Lower lobe of right lung (tissue), 2 donors: ENCODE measurements around the gene CNDP1. TPM values are rescaled to one million over a fixed set of nuclear protein-coding genes. Genes with fewer than 3 reads are reported as not detected.

Experiments
- ATAC-seq, 2 donors: fragments of 200-7000 bp; cut with Tn5 transposase; one replicate each; pipeline ENCODE4 v1.9.1; 2020 to 2022; ENCODE audit warnings: mild to moderate bottlenecking in 2 of 2, moderate library complexity in 2 of 2
- DNase-seq: peaks from one replicate; pipeline ENCODE4 v3.0.0-alpha.2; 2020
- H3K27ac ChIP-seq: fragments of 200-600 bp; one replicate; pipeline ENCODE4 v1.8.0; 2022
- H3K27me3 ChIP-seq: fragments of 200-600 bp; one replicate; pipeline ENCODE4 v1.8.0; 2022; ENCODE audit warnings: low read depth
- H3K36me3 ChIP-seq: fragments of 200-600 bp; one replicate; pipeline ENCODE4 v1.8.0; 2022; ENCODE audit warnings: mild to moderate bottlenecking
- H3K4me1 ChIP-seq: fragments of 200-600 bp; one replicate; pipeline ENCODE4 v1.8.0; 2022
- H3K4me3 ChIP-seq: fragments of 200-600 bp; one replicate; pipeline ENCODE4 v1.8.0; 2022; ENCODE audit warnings: mild to moderate bottlenecking
- H3K9me3 ChIP-seq: fragments of 200-600 bp; one replicate; pipeline ENCODE4 v1.8.0; 2022
- CTCF ChIP-seq: fragments of 200-600 bp; IDR thresholded peaks from one replicate; pipeline ENCODE4 v1.8.0; 2022; ENCODE audit warnings: antibody characterized with exemption, mild to moderate bottlenecking
- intact Hi-C: fragments of 100-400 bp; cut with DNase I; formaldehyde crosslinking; loops from one replicate; pipeline ENCODE4 v1.11.0; 2022
- total RNA-seq: library from RNA; stranded (reverse); fragmentation: NEBNext Ultra II Directional; extraction: Animal tissue kit (Norgen Biotek cat#: 25700); gene quantifications from one replicate; pipeline ENCODE4 v1.2.1, GENCODE V29; 2021
- donor health status: DM: no; HTN: yes; CAD: no; lungs with severe emphysema.

Gene CNDP1
- total RNA-seq, 1 donor from 2014 or later: not detected

GRCh38 chr18:74582642-74583041 lies 48.3 kb downstream of the CNDP1 start:
- ATAC-seq (no peak), DNase-seq (no peak)
- Histone ChIP-seq H3K27ac (no peak overlapping the region), H3K36me3 (no peaks in the 10 kb centered on the region), H3K27me3 (no peaks in the 10 kb centered on the region), H3K4me3 (no peak overlapping the region), H3K4me1 (no peaks in the 10 kb centered on the region), H3K9me3 (no peaks in the 10 kb centered on the region)
- TF ChIP-seq CTCF: no peak
- intact Hi-C loops: no loop called here

DNA sequence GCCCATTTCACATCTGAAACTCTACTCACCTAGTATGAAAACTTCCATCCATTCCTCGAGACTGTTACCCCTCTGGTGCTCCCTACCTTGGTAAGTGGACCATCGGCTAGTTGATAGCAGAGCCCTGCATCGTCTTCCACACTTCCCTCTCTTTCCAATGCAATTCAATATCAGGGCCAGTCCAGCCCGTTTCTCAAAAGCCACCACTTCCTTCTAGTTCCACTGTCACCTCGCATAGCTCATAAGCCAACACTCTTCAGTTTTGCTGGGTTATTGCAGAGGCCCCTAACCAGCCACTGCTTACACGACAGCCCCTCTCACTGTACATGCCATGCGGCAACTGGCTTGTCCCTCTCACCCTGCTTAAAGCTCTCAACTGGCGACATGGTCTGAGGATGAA lies 53.1 kb downstream of the CNDP1 start:
- Histone ChIP-seq H3K27me3 (no peaks in the 10 kb centered on the region), H3K4me3 (no peak overlapping the region), H3K9me3 (no peaks in the 10 kb centered on the region), H3K4me1 (peaks cover 5% of the 10 kb centered on the region), H3K36me3 (no peaks in the 10 kb centered on the region), H3K27ac (no peak overlapping the region)
- intact Hi-C loops: no loop called here
- DNase-seq (no peak), ATAC-seq (no peak)
- no peak for TF ChIP-seq CTCF

DNA sequence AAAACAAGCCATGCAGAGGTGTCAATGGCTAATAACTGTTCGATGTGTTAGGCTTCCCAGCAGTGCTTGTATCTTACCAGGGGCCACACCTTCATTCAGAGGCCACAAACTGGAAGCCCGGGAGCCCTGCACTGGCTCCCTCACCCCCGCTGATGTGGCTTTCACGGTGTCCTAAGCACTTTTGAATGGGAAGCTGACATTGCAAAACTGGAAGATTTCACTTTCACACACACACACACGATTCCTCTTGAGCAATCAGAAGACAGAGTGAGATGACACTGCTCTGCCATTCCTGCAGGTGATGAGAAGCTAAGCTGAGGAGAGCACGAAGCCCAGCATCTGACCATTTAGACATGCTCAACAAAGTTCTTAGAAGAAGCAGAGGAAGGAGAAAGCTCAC lies 54.7 kb downstream of the CNDP1 start:
- no peak overlapping the region for H3K27ac ChIP-seq
- TF ChIP-seq CTCF: no peak

DNA sequence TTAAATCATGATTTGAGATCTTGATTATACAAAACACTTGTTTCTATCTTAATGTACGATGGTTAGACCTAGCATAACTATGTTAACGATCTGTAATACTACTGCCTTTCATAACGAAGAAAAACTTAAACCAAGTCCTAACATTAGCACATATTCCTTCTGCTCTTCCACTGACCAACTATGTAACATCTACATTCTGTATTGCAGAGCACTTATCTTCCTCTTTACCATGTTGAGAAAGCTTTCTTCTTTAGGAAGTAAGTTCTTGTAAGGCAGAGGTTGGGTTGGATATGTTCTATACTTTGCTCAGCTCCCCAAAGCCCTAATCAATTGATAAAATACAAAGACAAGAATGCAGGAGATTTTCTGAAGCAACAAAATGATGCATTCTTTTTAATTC lies 55.5 kb downstream of the CNDP1 start:
- no peaks in the 10 kb centered on the region for H3K9me3 ChIP-seq
- H3K4me3 ChIP-seq: no peak overlapping the region
- peaks cover 9% of the 10 kb centered on the region for H3K4me1 ChIP-seq
- no peak overlapping the region for H3K27ac ChIP-seq
- no peaks in the 10 kb centered on the region for H3K27me3 ChIP-seq
- H3K36me3 ChIP-seq: peaks cover 9% of the 10 kb centered on the region
- no peak for TF ChIP-seq CTCF
- ATAC-seq (peak; percentile 72 to 77), DNase-seq (no peak)
- intact Hi-C loops: no loop called here

More for the DNA sequence above, 54.7 kb downstream of the CNDP1 start:
- Histone ChIP-seq H3K27me3 (no peaks in the 10 kb centered on the region), H3K36me3 (peaks cover 9% of the 10 kb centered on the region), H3K4me3 (no peak overlapping the region), H3K9me3 (no peaks in the 10 kb centered on the region), H3K4me1 (peaks cover 5% of the 10 kb centered on the region)
- peak; percentile 65 for DNase-seq
- peak; percentile 79 to 81 for ATAC-seq
- intact Hi-C loops: no loop called here

DNA sequence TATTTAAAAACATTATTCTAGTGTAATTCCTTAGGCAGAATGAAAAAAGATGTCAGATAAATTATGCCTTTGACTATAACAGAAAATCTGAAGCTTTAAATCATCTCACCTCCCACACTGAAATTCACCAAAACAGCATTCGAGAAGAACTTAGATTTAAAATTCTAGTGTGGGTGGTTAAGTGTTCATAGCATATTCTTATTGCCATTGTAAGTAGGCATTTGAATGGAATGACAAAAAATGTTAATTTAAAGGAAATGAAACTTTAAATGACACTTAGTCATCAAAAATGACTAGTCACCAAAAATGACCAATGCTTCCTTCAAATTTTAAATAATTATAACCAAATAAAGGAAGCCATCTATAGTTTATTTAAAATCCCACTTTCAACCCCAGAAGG lies 56.4 kb downstream of the CNDP1 start:
- intact Hi-C loops: no loop called here
- TF ChIP-seq CTCF: no peak
- Histone ChIP-seq H3K9me3 (no peaks in the 10 kb centered on the region), H3K27ac (no peak overlapping the region), H3K27me3 (no peaks in the 10 kb centered on the region), H3K4me3 (no peak overlapping the region), H3K4me1 (peaks cover 18% of the 10 kb centered on the region), H3K36me3 (peaks cover 9% of the 10 kb centered on the region)
- ATAC-seq (no peak), DNase-seq (no peak)

DNA sequence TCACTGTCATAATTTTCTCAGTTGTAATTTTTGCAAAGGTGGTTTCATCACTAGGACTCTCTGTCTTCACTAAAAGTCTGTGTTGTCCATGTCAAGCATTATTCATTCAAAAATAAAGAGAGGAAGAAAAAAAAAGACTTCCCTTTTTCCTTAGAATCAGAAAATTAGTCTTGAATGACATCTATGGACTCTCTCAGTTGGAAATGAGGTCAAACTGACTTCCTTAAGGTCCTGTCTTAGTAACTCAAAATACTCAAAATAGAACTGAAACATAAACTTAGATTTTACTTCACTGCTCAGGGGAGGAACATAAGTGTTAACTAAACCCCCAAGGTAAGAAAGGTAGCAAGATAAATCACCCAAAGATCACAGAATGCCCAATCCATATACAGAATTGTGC lies 61.1 kb downstream of the CNDP1 start:
- peaks cover 33% of the 10 kb centered on the region for H3K4me1 ChIP-seq
- no peak for TF ChIP-seq CTCF
- ATAC-seq (no peak), DNase-seq (no peak)
- H3K4me3 ChIP-seq: no peak overlapping the region
- no peaks in the 10 kb centered on the region for H3K27me3 ChIP-seq
- intact Hi-C loops: no loop called here
- H3K27ac ChIP-seq: peak overlapping the region; percentile 99
- no peaks in the 10 kb centered on the region for H3K9me3 ChIP-seq
- peaks cover 9% of the 10 kb centered on the region for H3K36me3 ChIP-seq
